Measurements from ENCODE around the gene MPC2. TPM values are rescaled to one million over a fixed set of nuclear protein-coding genes. Genes with fewer than 3 reads are reported as not detected.
A peak's percentile ranks its signal among the peaks of the same experiment; 100 is the strongest.

MPC2 gene
- 41.1 TPM for total RNA-seq (ENCODE audit: unreplicated experiment)
- long read RNA-seq, transcript MPC2-202 (5 exons, 2,177 nt) = major isoform, 57 of 57 reads
- long read RNA-seq, partial matches to known transcripts = 0 of 57 reads
- long read RNA-seq, other reads (novel, unspliced or antisense) = 0 of 57 reads

- Mint-ChIP-seq H3K4me1 (ENCODE audit: low read depth, unreplicated experiment) (peaks cover 12% of the 10 kb centered on the region), H3K36me3 (ENCODE audit: unreplicated experiment) (peaks cover 3% of the 10 kb centered on the region), H3K9me3 (ENCODE audit: unreplicated experiment) (peaks cover 17% of the 10 kb centered on the region), H3K4me3 (ENCODE audit: unreplicated experiment) (peak within 1 kb of the TSS; percentile 100), H3K27me3 (ENCODE audit: unreplicated experiment) (peaks cover 14% of the 10 kb centered on the region), H3K27ac (ENCODE audit: unreplicated experiment) (peak within 1 kb of the TSS; percentile 100)
- DNase-seq = peak; percentile 42
- no peak for TF ChIP-seq CTCF (IDR thresholded peaks at IDR 0.05; ENCODE audit: partially characterized antibody, unreplicated experiment)
These were observed at the start of gene MPC2 for GRCh38 chr1:167936930-167937708. Gene MPC2, minus strand, starts transcription at chr1:167937072. Its CDS starts 1,231 bp downstream, at chr1:167935841.

- no peaks in the 10 kb centered on the region for H3K9me3 Mint-ChIP-seq (ENCODE audit: unreplicated experiment)
- no peak for TF ChIP-seq CTCF (IDR thresholded peaks at IDR 0.05; ENCODE audit: partially characterized antibody, unreplicated experiment)
- no peak for DNase-seq
- no peaks in the 10 kb centered on the region for H3K27me3 Mint-ChIP-seq (ENCODE audit: unreplicated experiment)
- H3K36me3 Mint-ChIP-seq (ENCODE audit: unreplicated experiment) = no peaks in the 10 kb centered on the region
- no peaks in the 10 kb centered on the region for H3K4me1 Mint-ChIP-seq (ENCODE audit: low read depth, unreplicated experiment)
- peak overlapping the region; percentile 4 for H3K27ac Mint-ChIP-seq (ENCODE audit: unreplicated experiment)
- no peak overlapping the region for H3K4me3 Mint-ChIP-seq (ENCODE audit: unreplicated experiment)
These were observed 48.1 kb upstream of the MPC2 start for GRCh38 chr1:167984886-167985489.

- Mint-ChIP-seq H3K27me3 (ENCODE audit: unreplicated experiment) (no peaks in the 10 kb centered on the region), H3K9me3 (ENCODE audit: unreplicated experiment) (no peaks in the 10 kb centered on the region), H3K4me3 (ENCODE audit: unreplicated experiment) (no peak overlapping the region), H3K36me3 (ENCODE audit: unreplicated experiment) (no peaks in the 10 kb centered on the region), H3K4me1 (ENCODE audit: low read depth, unreplicated experiment) (no peaks in the 10 kb centered on the region), H3K27ac (ENCODE audit: unreplicated experiment) (no peak overlapping the region)
- DNase-seq = no peak
- TF ChIP-seq CTCF (IDR thresholded peaks at IDR 0.05; ENCODE audit: partially characterized antibody, unreplicated experiment) = no peak
These were observed 47.0 kb upstream of the MPC2 start for GRCh38 chr1:167983797-167984420.

GRCh38 chr1:167981933-167982332 lies 45.1 kb upstream of the MPC2 start:
- TF ChIP-seq CTCF (IDR thresholded peaks at IDR 0.05; ENCODE audit: partially characterized antibody, unreplicated experiment) = no peak
- no peaks in the 10 kb centered on the region for H3K27me3 Mint-ChIP-seq (ENCODE audit: unreplicated experiment)
- H3K27ac Mint-ChIP-seq (ENCODE audit: unreplicated experiment) = no peak overlapping the region
- H3K4me3 Mint-ChIP-seq (ENCODE audit: unreplicated experiment) = no peak overlapping the region
- H3K36me3 Mint-ChIP-seq (ENCODE audit: unreplicated experiment) = no peaks in the 10 kb centered on the region
- no peaks in the 10 kb centered on the region for H3K4me1 Mint-ChIP-seq (ENCODE audit: low read depth, unreplicated experiment)
- no peak for DNase-seq
- H3K9me3 Mint-ChIP-seq (ENCODE audit: unreplicated experiment) = no peaks in the 10 kb centered on the region
